GM12872 (cell line): ENCODE data around the gene PRELP.

ENCODE experiments used
- CTCF ChIP-seq: IDR thresholded peaks from 3 replicates; pipeline ENCODE4 v1.5.1; 2011; ENCODE audit warnings: low read depth, mild to moderate bottlenecking, low read length, moderate library complexity; ENCODE audit not compliant: insufficient read depth

The PRELP gene

GRCh38 chr1:203448521-203449061, 27.0 kb upstream of the PRELP start:
- TF ChIP-seq CTCF = no peak

GRCh38 chr1:203450001-203450400, 25.6 kb upstream of the PRELP start:
- no peak for TF ChIP-seq CTCF

- 0 out of 3 replicates have a peak, but pooled peaks have one; percentile 17 for TF ChIP-seq CTCF
These were observed 25.0 kb upstream of the PRELP start for GRCh38 chr1:203450479-203451149.

- no peak for TF ChIP-seq CTCF
These were observed 23.5 kb upstream of the PRELP start for GRCh38 chr1:203451836-203452784.

GRCh38 chr1:203453016-203453415, 22.6 kb upstream of the PRELP start:
- no peak for TF ChIP-seq CTCF

- no peak for TF ChIP-seq CTCF
These were observed 22.0 kb upstream of the PRELP start for GRCh38 chr1:203453616-203454015.

- TF ChIP-seq CTCF = no peak
These were observed 20.6 kb upstream of the PRELP start for GRCh38 chr1:203454986-203455471.
